ENCODE measurements around the gene UBN1.
"Not testable (repeated sequence)": the region's sequence is repeated elsewhere in the genome, so short reads cannot be mapped to it uniquely, and the experiment has no call there.

UBN1 gene

DNA sequence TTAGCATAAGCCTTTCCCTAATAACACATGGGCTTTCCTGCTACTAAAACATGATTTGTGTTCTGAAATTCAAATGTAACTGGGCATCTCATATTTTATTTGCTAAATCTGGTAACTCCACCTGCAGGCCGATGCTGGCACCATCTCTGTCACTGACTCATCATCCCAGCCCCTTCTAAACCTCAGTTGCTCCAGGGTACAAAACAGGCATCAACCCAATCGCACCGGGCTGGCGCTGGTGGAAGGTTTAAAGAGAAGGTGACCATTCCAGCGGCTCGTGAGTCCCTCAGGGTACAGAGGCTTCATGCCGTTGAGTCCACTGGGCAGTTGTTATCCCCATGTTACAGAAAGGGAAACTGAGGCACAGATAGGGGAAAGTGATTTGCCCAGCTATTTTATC lies 62.5 kb downstream of the UBN1 start:
- DNase-seq: no peak

DNA sequence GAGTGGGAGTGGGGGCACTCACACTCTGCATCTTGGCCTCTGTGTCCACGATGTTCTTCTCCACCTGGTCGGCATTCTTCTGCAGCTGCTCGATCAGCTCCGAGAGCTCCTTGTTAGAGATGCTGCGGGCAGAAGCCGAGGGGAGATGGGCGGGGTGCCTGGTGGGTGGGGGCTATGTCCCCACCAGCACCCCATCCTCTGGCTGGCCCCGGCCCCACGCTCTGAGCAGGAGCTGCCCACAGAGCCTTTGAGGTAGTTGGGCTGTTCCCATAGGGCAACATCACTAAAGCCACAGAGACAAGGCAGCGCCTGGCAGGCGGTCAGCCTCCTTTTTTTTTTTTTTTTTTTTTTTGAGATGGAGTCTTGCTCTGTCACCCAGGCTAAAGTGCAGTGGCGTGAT lies 63.5 kb downstream of the UBN1 start:
- DNase-seq: no peak

GRCh38 chr16:4911970-4912386 lies 64.7 kb downstream of the UBN1 start:
- DNase-seq: no peak

GRCh38 chr16:4913130-4913773 lies 66.0 kb downstream of the UBN1 start:
- no peak for DNase-seq

DNA sequence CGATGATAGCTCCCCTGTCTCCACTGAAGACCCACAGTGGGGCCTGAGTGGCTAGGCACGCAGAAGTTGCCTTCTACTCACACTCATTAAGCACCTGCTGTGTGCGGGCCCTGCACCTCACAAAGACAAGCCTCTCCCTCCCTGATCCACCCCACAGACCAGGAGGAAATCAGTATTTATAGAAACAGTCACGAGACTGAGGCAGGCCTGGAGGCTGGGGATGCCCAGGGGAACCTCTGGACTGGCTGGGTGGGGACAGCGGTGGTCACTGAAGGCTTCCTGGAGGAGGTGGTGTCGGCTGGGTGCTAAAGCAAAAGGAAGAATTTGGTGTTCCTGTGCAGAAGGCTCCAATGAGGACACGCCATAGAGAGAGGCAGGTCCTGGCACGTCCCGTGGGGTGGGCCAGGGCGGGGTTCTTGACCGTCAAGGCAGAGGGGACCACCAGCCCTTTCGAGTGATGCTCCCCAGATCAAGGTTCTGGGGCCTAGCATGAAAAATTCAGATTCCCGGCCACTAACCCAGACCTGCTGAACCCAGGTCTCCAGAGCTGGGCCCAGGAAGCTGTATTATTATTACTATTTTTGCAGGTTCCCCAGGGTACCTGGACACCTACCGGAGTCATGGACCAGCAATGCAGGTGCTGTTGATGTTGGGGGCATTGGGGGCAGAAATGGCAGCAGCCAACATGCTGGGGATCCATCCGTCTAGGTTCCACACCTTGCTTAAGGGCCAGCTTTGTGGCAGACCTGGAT lies 66.7 kb downstream of the UBN1 start:
- no peak for DNase-seq

DNA sequence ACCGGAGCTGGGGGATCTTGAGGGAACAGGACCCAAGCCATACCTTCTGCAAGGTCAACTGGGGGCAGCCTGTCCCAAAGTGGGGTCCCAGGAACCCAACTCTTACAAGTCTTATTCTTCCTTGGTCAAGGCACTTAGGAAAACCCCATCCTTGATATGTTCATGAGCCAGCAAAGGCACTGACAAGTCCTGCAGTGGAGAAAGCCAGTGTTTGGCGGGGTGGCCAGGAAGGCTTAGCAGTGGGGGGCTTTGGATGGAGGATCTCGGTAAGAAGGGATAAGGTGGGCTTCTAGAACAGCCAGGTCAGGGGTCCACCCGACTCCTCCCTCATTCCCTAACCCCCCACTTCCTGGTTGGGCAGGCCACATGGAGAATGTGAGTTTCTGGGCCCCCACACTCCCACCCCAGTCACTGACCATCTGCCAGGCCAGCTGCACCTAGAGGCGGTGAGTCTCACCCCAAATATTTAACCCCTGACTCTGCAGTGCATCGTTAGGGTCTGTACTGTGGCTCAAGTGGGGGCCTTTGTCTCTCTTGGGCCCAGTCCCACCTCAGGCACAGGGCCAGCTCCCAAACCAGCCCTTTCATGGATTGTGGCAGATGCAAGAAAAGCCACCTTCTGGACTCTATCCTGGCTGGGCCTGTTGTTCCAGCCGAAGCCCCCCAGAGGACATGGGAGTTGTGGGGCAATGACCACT lies 67.4 kb downstream of the UBN1 start:
- DNase-seq: no peak

- no peak for DNase-seq
Observed at GRCh38 chr16:4915226-4915761, 68.0 kb downstream of the UBN1 start.

DNA sequence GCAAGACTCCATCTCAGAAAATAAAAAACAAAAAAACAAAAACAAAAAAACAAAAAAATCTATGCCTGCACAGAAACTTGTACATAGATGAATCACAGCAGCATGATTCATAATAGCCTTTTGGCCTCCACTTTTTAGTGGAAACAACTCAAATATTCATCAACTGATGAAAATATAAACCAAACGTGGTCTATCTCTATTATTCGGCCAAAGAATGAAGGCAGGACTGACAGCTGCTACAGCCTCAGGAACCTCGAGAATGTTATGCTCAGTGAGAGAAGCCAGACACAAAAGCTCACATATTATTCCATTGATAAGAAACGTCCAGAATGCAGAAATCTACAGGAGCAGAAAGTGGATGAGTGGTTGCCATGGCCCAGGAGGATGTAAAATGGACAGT lies 69.8 kb downstream of the UBN1 start:
- DNase-seq: no peak

- DNase-seq: no peak
Observed at GRCh38 chr16:4918781-4919251, 71.5 kb downstream of the UBN1 start.

DNA sequence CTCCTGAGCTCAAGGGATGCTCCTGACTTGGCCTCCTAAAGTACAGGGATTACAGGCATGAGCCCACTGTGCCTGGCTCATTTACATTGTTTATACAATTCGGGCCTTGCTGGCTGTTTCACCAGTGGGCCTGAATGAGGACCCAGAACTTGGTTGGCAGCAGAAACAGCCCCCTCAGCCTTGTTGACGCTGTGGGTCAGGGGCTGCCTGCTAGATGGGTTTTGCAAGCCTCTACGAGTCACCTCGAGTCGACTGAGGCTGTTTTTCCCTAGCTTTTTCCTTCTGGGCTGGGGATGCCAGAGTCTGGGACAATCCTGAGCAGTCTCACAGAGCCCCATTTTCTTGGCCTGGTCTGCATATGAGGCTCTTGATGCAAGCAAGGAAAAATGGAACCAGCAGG lies 73.5 kb downstream of the UBN1 start:
- DNase-seq: no peak

DNA sequence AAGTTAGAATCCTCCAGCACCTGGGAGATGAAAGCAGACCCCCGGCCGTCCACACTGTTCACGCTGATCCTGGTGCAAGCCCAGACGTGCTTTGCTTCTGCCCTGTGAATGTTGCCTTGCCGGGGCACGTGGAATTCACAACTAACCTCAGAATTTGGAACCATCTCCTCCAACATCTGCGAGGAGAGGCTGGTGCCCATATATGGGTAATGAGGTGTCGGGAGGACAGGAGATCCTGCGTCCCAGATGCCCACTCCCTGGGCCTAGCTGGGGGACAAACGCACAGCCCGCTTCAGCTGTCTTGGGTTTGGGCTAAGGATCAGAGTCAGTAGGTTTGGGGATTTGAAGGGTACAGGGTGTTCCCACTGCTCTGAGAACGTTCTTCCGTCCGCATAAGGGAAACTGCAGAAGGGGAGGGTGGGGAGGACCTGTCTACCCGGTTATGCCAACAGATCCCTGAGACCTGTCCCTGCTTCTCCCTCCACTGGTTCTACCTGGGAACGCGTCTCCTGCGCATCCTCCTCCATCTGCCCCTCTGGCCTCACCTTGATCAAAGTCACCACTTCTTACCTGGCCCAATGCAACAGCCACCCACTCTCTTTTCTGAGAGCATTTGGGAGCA lies 75.6 kb downstream of the UBN1 start:
- DNase-seq: no peak

DNA sequence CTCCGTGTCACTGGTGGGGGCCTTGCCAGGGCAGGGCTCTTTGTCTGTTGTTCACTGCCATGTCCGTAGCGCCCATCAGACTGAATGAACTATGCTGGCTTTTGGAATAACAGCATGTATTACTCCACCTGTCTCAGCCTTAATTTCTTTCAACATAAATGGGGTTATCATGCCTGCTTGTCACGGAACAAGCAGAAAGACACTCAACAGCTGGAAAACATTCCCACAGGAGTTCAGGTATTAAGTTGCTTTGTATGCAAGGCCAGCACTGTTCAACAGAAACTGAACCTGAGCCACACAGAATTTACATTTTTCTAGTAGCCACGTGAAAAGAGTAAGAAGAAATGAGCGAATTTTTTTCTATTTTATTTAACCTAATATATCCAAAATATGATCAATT lies 76.6 kb downstream of the UBN1 start:
- DNase-seq: no peak

DNA sequence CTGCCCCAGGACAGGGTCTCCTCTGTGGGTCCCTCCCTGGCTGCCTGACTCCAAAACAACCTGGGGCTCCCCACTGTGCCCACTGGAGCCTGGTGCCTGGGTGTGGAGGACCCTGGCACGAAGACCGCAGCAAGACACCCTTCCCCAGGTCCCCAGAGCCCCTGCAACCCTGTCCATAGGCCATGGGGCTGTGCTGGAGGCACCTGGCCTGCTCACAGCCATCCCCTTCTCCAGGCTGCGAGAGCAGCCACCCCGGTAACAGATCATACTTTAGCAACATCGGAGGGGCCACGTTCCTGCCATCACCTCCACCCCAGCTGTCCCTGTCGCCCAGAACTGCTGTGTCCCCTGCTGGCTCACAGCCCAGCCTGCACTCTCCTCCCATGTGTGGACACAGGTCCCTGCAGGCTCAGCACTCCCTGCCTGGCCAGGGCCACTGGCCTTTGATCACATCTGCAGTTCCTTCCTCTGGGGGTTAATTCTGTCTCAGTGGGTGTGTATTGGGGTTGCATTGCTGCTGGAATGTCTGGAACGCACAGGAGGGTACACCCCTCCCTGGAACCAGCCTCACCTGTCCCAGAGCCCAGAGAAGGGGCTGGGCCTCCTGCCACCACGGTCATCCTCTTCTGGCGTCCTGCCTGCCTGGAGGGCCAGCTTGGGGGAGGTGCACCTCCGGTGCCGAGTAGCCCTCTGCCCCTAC lies 77.5 kb downstream of the UBN1 start:
- no peak for DNase-seq

DNA sequence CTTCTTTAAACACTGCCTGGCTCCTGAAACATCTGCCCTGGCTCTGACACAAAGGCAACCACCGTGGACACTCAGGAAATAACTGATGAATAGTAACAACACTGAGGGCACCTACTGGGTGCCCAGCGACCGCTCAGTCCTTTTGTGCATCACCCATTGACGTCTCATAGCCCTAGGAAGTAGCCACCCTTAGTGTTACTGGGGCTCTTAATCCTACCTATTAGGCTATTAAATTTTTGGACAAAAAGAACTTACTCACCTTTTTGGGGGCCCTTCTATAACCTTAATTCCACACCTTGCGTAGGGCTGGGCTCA lies 78.0 kb downstream of the UBN1 start:
- no peak for DNase-seq

GRCh38 chr16:4925791-4926190 lies 78.5 kb downstream of the UBN1 start:
- no peak for DNase-seq

DNA sequence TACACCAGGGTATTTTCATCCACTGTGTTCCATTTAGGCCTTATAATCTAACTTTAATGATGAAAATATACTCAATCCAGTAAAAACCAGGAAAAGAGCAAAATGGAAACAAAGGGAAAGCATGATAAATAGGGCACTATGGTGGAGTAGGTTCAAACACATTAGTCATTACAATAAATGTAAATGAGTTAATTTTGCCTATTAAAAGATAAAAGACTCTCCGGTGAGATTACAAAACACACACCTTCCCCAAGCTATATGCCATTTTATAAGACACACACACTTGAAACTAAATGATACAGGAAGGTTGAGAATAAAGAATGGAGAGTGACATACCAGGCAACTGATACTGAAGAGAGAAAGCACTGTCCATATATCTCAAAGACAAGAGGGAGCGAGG lies 79.6 kb downstream of the UBN1 start:
- no peak for DNase-seq

GRCh38 chr16:4927661-4928060 lies 80.4 kb downstream of the UBN1 start:
- no peak for DNase-seq

- DNase-seq: no peak
Observed at GRCh38 chr16:4928227-4928626, 80.9 kb downstream of the UBN1 start.

DNA sequence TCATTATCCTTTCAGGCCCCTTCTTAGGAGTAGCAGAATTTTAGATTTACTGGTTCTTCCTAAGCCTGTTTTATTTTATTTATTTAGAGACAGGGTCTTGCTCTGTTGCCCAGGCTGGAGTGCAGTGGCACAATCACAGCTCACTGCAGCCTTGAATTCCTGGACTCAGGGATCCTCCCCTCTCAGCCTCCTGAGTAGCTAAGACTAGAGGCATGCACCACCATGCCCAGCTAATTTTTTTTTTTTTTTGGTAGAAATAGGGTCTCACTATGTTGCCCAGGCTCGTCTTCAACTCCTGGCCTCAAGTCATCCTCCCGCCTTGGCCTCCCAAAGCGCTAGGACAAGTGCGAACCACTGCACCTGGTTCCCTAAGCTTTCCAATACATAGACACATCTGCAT lies 82.3 kb downstream of the UBN1 start:
- DNase-seq: not testable (repeated sequence)

DNA sequence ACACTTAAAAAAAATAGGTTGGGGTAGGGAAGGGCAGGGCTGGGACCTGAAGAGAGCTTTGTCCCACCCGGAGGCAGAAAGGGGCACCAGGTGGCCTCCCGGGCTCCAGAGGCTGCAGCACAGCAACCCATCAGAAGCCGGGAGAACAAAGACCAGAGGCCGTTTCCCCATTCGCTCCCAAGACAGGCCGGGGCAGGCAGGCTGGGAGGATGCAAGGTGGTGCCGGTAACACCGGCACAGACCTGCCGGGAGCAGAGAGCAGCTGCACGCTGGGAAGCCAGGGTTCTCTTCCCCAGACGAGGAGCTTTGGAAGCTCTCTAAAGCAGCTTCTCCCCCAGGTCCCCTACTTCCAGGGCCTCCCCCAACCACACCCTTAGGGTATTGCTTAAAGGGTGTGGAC lies 84.1 kb downstream of the UBN1 start:
- no peak for DNase-seq
